HCT116 (cell line): ENCODE data around the gene ELL3. TPM values are rescaled to one million over a fixed set of nuclear protein-coding genes. Genes with fewer than 3 reads are reported as not detected.

Experiments
- ATAC-seq: fragments of 200-7000 bp; cut with Tn5 transposase; 2 replicates; pipeline ENCODE4 v1.9.1; 2020; ENCODE audit warnings: mild to moderate bottlenecking, moderate library complexity
- BruUV-seq: library from RNA; stranded (reverse); fragments of 400-500 nt; replicated peaks from 2 replicates; lab custom pipeline; 2021; lab: Mats Ljungman, UMichigan
- CTCF ChIA-PET: fragments of 300-600 bp; sonication (Branson Sonifier 250); formaldehyde crosslinking; loops from one replicate; lab custom pipeline; 2021; ENCODE audit warnings: antibody characterized with exemption; lab: Charles Lee
- POLR2A ChIA-PET: fragments of 300-600, 350-600 bp; sonication (Branson Sonifier 250); formaldehyde crosslinking; loops from one replicate; lab custom pipeline; 2021; ENCODE audit warnings: antibody characterized with exemption; lab: Charles Lee
- RAD21 ChIA-PET, 2 experiments: fragments of 300-600 bp; sonication (Branson Sonifier 250); formaldehyde crosslinking; loops; one replicate each; lab custom pipeline; 2023; ENCODE audit warnings: low total read pairs in 2 of 2; ENCODE audit not compliant: uncharacterized antibody in 2 of 2, unreplicated experiment in 2 of 2, low non-redundant PET in 1 of 2; lab: Charles Lee
- DNase-seq: peaks from one replicate; pipeline ENCODE4 v3.0.0-alpha.2; 2010; ENCODE audit warnings: low read depth, low spot score
- H2AFZ ChIP-seq: fragments of 200-600 bp; shearing (Covaris generic), sonication (generic); 2 replicates; pipeline ENCODE4 v1.6.1; 2017; ENCODE audit warnings: low read depth, mixed run types, mixed read lengths, antibody characterized with exemption, low read length; ENCODE audit not compliant: poor library complexity, severe bottlenecking
- H3K27ac ChIP-seq: 2 replicates; pipeline ENCODE4 v1.5.1; 2012; ENCODE audit warnings: low read depth, low read length
- H3K27me3 ChIP-seq: fragments of 200-600 bp; sonication (generic); 2 replicates; pipeline ENCODE4 v1.6.1; 2016; ENCODE audit warnings: mixed run types, low read length, mixed read lengths; ENCODE audit not compliant: insufficient read depth
- H3K36me3 ChIP-seq, 2 experiments: fragments of 200-500 bp in 1 of 2; fragments of 200-600 bp in 1 of 2; sonication (Bioruptor generic) in 1 of 2; sonication (generic) in 1 of 2; 2 replicates each; pipeline versions ENCODE4 v1.5.1 to v1.6.1; 2014 to 2016; ENCODE audit warnings: low read length in 2 of 2, inconsistent platforms in 1 of 2, mixed read lengths in 1 of 2, mixed run types in 1 of 2; ENCODE audit not compliant: insufficient read depth in 2 of 2, control insufficient read depth in 1 of 2
- H3K4me1 ChIP-seq, 2 experiments: fragments of 200-600 bp in 1 of 2; sonication (generic) in 1 of 2; 2 replicates each; pipeline versions ENCODE4 v1.5.1 to v1.6.1; 2012 to 2017; ENCODE audit warnings: low read length in 2 of 2, inconsistent platforms in 1 of 2, mild to moderate bottlenecking in 1 of 2, mixed read lengths in 1 of 2, mixed run types in 1 of 2, moderate library complexity in 1 of 2; ENCODE audit not compliant: insufficient read depth in 2 of 2, control insufficient read depth in 1 of 2
- H3K4me2 ChIP-seq: fragments of 200-600 bp; sonication (generic); 2 replicates; pipeline ENCODE4 v1.6.1; 2017; ENCODE audit warnings: mixed run types, low read length, mixed read lengths
- H3K4me3 ChIP-seq, 2 experiments: fragments of 200-600 bp in 1 of 2; sonication (generic) in 1 of 2; replicated peaks in 1 of 2; 2 replicates each; pipeline ENCODE4 v1.5.1; 2011 to 2016; ENCODE audit warnings: low read length in 2 of 2, control low read depth in 1 of 2, low read depth in 1 of 2, mild to moderate bottlenecking in 1 of 2, mixed read lengths in 1 of 2, mixed run types in 1 of 2
- H3K79me2 ChIP-seq: fragments of 200-600 bp; sonication (generic); 2 replicates; pipeline ENCODE4 v1.6.1; 2017; ENCODE audit warnings: mild to moderate bottlenecking, mixed run types, low read length, moderate library complexity, mixed read lengths; ENCODE audit not compliant: insufficient read depth
- H3K9ac ChIP-seq: fragments of 200-600 bp; sonication (generic); 2 replicates; pipeline ENCODE4 v1.6.1; 2016; ENCODE audit warnings: low read length, mixed read lengths
- H3K9me2 ChIP-seq: fragments of 200-600 bp; sonication (generic), shearing (Covaris generic); 2 replicates; pipeline ENCODE4 v1.6.1; 2017; ENCODE audit warnings: mixed run types, mild to moderate bottlenecking, moderate library complexity; ENCODE audit not compliant: insufficient read depth
- H3K9me3 ChIP-seq, 2 experiments: fragments of 200-500 bp in 1 of 2; fragments of 200-600 bp in 1 of 2; sonication (Bioruptor generic) in 1 of 2; sonication (generic) in 1 of 2; 2 replicates each; pipeline ENCODE4 v1.6.1; 2014 to 2017; ENCODE audit warnings: low read length in 2 of 2, mixed read lengths in 2 of 2, inconsistent platforms in 1 of 2, low read depth in 1 of 2, mild to moderate bottlenecking in 1 of 2, mixed run types in 1 of 2, moderate library complexity in 1 of 2; ENCODE audit not compliant: control insufficient read depth in 1 of 2, insufficient read depth in 1 of 2
- H4K20me1 ChIP-seq: fragments of 200-600 bp; sonication (generic), shearing (Covaris generic); 2 replicates; pipeline ENCODE4 v1.6.1; 2017; ENCODE audit warnings: mixed run types, mild to moderate bottlenecking, moderate library complexity; ENCODE audit not compliant: insufficient read depth
- CBX3 ChIP-seq: IDR thresholded peaks from 2 replicates; pipeline ENCODE4 v1.6.1; 2012; ENCODE audit warnings: low read depth
- EGR1 ChIP-seq: IDR thresholded peaks from 2 replicates; pipeline ENCODE4 v1.6.1; 2012; ENCODE audit warnings: low read depth
- ELF1 ChIP-seq: IDR thresholded peaks from 2 replicates; pipeline ENCODE4 v1.6.1; 2012; ENCODE audit warnings: low read depth, borderline replicate concordance
- EZH2phosphoT487 ChIP-seq: fragments of 200-600 bp; IDR thresholded peaks from 2 replicates; pipeline ENCODE4 v1.6.1; 2018; ENCODE audit warnings: antibody characterized with exemption, borderline replicate concordance
- JUND ChIP-seq: IDR thresholded peaks from 2 replicates; pipeline ENCODE4 v1.6.1; 2012
- POLR2A ChIP-seq: IDR thresholded peaks from 2 replicates; pipeline ENCODE4 v1.7.0; 2011; ENCODE audit warnings: borderline replicate concordance; ENCODE audit not compliant: insufficient read depth, insufficient read length; ENCODE audit errors: extremely low read depth
- POLR2AphosphoS5 ChIP-seq: IDR thresholded peaks from 2 replicates; pipeline ENCODE4 v1.6.1; 2011; ENCODE audit warnings: mild to moderate bottlenecking, low read depth, low read length, moderate library complexity
- RAD21 ChIP-seq: IDR thresholded peaks from 2 replicates; pipeline ENCODE4 v1.6.1; 2012; ENCODE audit warnings: low read depth, mild to moderate bottlenecking
- SIN3A ChIP-seq: IDR thresholded peaks from 2 replicates; pipeline ENCODE4 v1.6.1; 2012; ENCODE audit warnings: low read depth
- SRF ChIP-seq: IDR thresholded peaks from 2 replicates; pipeline ENCODE4 v1.6.1; 2012; ENCODE audit warnings: low read depth
- YY1 ChIP-seq: IDR thresholded peaks from 2 replicates; pipeline ENCODE4 v1.6.1; 2011; ENCODE audit warnings: low read length, low read depth, moderate library complexity, mild to moderate bottlenecking; ENCODE audit not compliant: insufficient replicate concordance; ENCODE audit errors: extremely low read depth
- ZFX ChIP-seq: fragments of 450-650 bp; IDR thresholded peaks from 2 replicates; pipeline ENCODE4 v1.6.1; 2017
- intact Hi-C: fragments of 100-400 bp; cut with micrococcal nuclease; formaldehyde crosslinking; loops from 2 replicates; pipeline ENCODE4 v1.10.0; 2022
- total RNA-seq: library from RNA; stranded (reverse); gene quantifications from one replicate; pipeline ENCODE4 v1.2.1, GENCODE V29; 2021; ENCODE audit not compliant: unreplicated experiment
- TF ChIP-seq, protein P1 (sequence below), 3 experiments: fragments of 200-600 bp in 1 of 3; sonication (generic) in 1 of 3; IDR thresholded peaks in 2 of 3; conservative IDR thresholded peaks in 1 of 3; 2 replicates each; pipeline ENCODE4 v1.5.1; 2012 to 2017; ENCODE audit warnings: low read depth in 2 of 3, low read length in 2 of 3, antibody characterized with exemption in 1 of 3, borderline replicate concordance in 1 of 3, control low read depth in 1 of 3, mild to moderate bottlenecking in 1 of 3, mixed read lengths in 1 of 3, mixed run types in 1 of 3, moderate library complexity in 1 of 3; ENCODE audit not compliant: insufficient read depth in 1 of 3
- TF ChIP-seq, protein P2 (sequence below): IDR thresholded peaks from 2 replicates; pipeline ENCODE4 v1.6.1; 2011; ENCODE audit warnings: mild to moderate bottlenecking, low read length, moderate library complexity; ENCODE audit not compliant: insufficient replicate concordance; ENCODE audit errors: extremely low read depth
- TF ChIP-seq, protein P3 (sequence below): IDR thresholded peaks from 2 replicates; pipeline ENCODE4 v1.6.1; 2012

ELL3 gene
- total RNA-seq, 1 experiment from 2014 or later: 16.2 TPM

DNA sequence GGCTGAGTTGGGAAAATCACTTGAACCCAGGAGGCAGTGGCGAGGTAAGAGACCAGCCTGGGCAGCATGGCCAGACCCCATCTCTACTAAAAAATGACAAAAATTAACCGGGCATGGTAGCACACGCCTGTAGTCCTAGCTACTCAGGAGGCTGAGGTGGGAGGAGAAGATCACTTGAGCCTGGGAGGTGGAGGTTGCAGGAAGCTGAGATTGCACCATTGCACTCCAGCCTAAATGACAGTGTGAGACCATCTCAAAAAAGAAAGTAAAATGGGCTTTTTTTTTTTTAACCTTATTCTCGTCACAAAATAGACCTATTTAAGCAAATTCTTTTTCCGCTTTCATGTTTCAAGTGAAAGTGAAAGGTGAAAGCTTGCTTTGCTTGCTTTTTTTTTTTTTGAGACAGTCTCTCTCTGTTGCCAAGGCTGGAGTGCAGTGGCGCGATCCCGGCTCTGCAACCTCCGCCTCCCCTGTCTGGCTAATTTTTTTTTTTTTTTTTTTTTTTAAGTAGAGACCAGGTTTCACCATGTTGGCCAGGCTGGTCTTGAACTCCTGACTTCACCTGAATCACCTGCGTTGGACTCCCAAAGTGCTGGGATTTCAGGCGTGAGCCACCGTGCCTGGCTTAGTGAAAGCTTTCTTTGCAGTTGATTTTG is 26.9 kb downstream of the ELL3 start:
- Histone ChIP-seq H4K20me1 (peaks cover 13% of the 10 kb centered on the region; the same call in 1 of the 2 replicates), H3K9me3 (no peaks in the 10 kb centered on the region), H3K36me3 (peaks cover 11 to 29% of the 10 kb centered on the region in 2 experiments), H3K4me1 (peaks cover 3 to 14% of the 10 kb centered on the region in 2 experiments; a peak in 2 of 4 replicates), H3K27ac (no peak overlapping the region), H2AFZ (no peak overlapping the region), H3K4me3 (no peak overlapping the region), H3K79me2 (peaks cover 85% of the 10 kb centered on the region), H3K9me2 (no peaks in the 10 kb centered on the region), H3K9ac (no peak overlapping the region), H3K27me3 (no peaks in the 10 kb centered on the region), H3K4me2 (no peak overlapping the region)
- ATAC-seq (no peak), DNase-seq (no peak)
- TF ChIP-seq, protein P1, sequence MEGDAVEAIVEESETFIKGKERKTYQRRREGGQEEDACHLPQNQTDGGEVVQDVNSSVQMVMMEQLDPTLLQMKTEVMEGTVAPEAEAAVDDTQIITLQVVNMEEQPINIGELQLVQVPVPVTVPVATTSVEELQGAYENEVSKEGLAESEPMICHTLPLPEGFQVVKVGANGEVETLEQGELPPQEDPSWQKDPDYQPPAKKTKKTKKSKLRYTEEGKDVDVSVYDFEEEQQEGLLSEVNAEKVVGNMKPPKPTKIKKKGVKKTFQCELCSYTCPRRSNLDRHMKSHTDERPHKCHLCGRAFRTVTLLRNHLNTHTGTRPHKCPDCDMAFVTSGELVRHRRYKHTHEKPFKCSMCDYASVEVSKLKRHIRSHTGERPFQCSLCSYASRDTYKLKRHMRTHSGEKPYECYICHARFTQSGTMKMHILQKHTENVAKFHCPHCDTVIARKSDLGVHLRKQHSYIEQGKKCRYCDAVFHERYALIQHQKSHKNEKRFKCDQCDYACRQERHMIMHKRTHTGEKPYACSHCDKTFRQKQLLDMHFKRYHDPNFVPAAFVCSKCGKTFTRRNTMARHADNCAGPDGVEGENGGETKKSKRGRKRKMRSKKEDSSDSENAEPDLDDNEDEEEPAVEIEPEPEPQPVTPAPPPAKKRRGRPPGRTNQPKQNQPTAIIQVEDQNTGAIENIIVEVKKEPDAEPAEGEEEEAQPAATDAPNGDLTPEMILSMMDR (IDR thresholded peaks at IDR 0.05 in 2 of 3, conservative IDR thresholded peaks at IDR 0.05 in 1 of 3; ENCODE audit: borderline replicate concordance in 1 of 3, insufficient read depth in 1 of 3, low read depth in 2 of 3, low read length in 2 of 3): no peak
- TF ChIP-seq POLR2A (no peak), SIN3A (no peak), POLR2AphosphoS5 (no peak), YY1 (no peak), ELF1 (no peak), JUND (no peak), EGR1 (no peak), EZH2phosphoT487 (no peak), ZFX (no peak), CBX3 (no peak), SRF (no peak), RAD21 (no peak)
- TF ChIP-seq, protein P2, sequence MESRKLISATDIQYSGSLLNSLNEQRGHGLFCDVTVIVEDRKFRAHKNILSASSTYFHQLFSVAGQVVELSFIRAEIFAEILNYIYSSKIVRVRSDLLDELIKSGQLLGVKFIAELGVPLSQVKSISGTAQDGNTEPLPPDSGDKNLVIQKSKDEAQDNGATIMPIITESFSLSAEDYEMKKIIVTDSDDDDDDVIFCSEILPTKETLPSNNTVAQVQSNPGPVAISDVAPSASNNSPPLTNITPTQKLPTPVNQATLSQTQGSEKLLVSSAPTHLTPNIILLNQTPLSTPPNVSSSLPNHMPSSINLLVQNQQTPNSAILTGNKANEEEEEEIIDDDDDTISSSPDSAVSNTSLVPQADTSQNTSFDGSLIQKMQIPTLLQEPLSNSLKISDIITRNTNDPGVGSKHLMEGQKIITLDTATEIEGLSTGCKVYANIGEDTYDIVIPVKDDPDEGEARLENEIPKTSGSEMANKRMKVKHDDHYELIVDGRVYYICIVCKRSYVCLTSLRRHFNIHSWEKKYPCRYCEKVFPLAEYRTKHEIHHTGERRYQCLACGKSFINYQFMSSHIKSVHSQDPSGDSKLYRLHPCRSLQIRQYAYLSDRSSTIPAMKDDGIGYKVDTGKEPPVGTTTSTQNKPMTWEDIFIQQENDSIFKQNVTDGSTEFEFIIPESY: no peak
- TF ChIP-seq, protein P3, sequence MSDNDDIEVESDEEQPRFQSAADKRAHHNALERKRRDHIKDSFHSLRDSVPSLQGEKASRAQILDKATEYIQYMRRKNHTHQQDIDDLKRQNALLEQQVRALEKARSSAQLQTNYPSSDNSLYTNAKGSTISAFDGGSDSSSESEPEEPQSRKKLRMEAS: no peak
- BruUV-seq: no TSS peak
- ChIA-PET CTCF (no interaction called here), POLR2A (no interaction called here), RAD21 (no interaction called here)
- intact Hi-C loops: no loop called here
